Neutrophil (primary cell): ENCODE data around the gene POU3F2.

ENCODE experiments used
- H3K27ac ChIP-seq: fragments of 200-600 bp; sonication (generic); 2 replicates; pipeline ENCODE4 v1.5.1; 2016; ENCODE audit warnings: mild to moderate bottlenecking, moderate library complexity
- H3K27me3 ChIP-seq: fragments of 200-600 bp; sonication (generic); 2 replicates; pipeline ENCODE4 v1.6.0; 2016; ENCODE audit warnings: mild to moderate bottlenecking
- H3K36me3 ChIP-seq: fragments of 200-600 bp; sonication (generic); 2 replicates; pipeline ENCODE4 v1.5.1; 2017
- H3K4me1 ChIP-seq, 2 experiments: fragments of 200-600 bp in 1 of 2; sonication (generic) in 1 of 2; 1 replicate in 1 of 2; 2 replicates in 1 of 2; pipeline versions ENCODE4 v1.5.1 to v1.6.1; 2013 to 2016; ENCODE audit warnings: low read depth in 1 of 2, low read length in 1 of 2, mild to moderate bottlenecking in 1 of 2, moderate library complexity in 1 of 2; ENCODE audit not compliant: control insufficient read depth in 1 of 2, insufficient read depth in 1 of 2
- H3K4me3 ChIP-seq, 2 experiments: fragments of 200-600 bp in 1 of 2; sonication (generic) in 1 of 2; 1 replicate in 1 of 2; 2 replicates in 1 of 2; pipeline ENCODE4 v1.5.1; 2013 to 2016; ENCODE audit warnings: low read depth in 1 of 2, low read length in 1 of 2, mild to moderate bottlenecking in 1 of 2, moderate library complexity in 1 of 2
- H3K9me3 ChIP-seq: fragments of 200-600 bp; sonication (generic); 2 replicates; pipeline ENCODE4 v1.5.1; 2016
- TF ChIP-seq, protein P1 (sequence below): fragments of 200-600 bp; sonication (generic); IDR thresholded peaks from 2 replicates; pipeline ENCODE4 v1.5.1; 2016; ENCODE audit warnings: antibody characterized with exemption

POU3F2 gene

DNA sequence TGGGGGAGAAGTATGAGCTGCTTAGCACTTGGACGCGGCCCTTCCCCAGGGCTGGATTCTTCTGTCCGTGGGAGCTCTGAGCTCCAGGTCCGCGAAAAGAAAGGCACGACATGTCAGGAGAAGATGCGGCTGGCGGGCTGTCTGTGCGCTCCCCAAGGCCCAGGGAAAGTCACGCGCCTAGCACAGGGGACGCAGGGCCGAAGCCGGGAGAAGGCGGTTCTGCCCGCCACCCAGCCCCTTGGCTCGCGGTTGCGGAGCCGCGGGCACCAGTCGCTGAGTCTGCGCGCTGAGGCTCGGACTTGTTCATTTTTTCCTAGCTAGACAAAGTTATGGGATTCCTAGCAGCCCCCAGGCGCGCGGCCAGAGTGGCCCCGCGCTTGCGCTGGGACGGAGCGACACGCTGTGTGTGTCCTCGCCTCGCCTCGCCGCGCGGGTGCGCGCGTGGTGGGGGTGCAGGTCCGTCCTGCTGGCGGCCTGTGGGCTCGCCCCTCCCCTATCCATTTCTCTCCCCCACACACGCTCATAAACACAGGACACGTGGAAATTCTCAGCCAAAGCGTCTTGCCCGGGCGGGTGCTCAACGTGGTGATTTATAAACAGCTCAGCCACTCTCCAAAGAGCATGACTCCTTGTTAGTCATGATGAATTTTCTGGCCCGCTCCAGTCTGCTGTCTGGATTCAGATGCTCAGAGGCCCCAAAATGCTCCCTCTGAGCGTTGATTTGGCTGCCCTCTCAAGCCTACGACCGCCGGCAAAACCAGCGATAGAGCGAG is 1.9 kb upstream of the POU3F2 start:
- Histone ChIP-seq H3K4me1 (peaks cover 27 to 48% of the 10 kb centered on the region in 2 experiments), H3K27me3 (peaks cover 100% of the 10 kb centered on the region), H3K36me3 (no peaks in the 10 kb centered on the region), H3K4me3 (peak overlapping the region in 1 of 2 experiments; percentile 75), H3K9me3 (no peaks in the 10 kb centered on the region), H3K27ac (no peak overlapping the region)
- TF ChIP-seq, protein P1, sequence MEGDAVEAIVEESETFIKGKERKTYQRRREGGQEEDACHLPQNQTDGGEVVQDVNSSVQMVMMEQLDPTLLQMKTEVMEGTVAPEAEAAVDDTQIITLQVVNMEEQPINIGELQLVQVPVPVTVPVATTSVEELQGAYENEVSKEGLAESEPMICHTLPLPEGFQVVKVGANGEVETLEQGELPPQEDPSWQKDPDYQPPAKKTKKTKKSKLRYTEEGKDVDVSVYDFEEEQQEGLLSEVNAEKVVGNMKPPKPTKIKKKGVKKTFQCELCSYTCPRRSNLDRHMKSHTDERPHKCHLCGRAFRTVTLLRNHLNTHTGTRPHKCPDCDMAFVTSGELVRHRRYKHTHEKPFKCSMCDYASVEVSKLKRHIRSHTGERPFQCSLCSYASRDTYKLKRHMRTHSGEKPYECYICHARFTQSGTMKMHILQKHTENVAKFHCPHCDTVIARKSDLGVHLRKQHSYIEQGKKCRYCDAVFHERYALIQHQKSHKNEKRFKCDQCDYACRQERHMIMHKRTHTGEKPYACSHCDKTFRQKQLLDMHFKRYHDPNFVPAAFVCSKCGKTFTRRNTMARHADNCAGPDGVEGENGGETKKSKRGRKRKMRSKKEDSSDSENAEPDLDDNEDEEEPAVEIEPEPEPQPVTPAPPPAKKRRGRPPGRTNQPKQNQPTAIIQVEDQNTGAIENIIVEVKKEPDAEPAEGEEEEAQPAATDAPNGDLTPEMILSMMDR = no peak

DNA sequence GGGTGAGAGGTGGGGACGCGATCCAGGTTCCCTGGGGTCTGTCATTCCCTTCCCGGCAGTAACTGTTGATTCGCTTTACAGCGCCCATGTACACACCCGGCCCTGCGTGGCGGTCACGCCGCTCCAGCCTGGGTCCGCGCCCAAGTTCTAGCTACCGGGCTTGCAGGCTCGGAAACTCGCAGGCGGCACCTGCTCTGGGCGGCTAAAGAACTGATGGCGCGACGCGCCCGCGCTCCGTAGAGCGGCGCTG is 1.4 kb upstream of the POU3F2 start:
- Histone ChIP-seq H3K4me1 (peaks cover 27 to 48% of the 10 kb centered on the region in 2 experiments), H3K9me3 (no peaks in the 10 kb centered on the region), H3K4me3 (peak overlapping the region; percentile 52 to 75), H3K27me3 (peaks cover 100% of the 10 kb centered on the region), H3K36me3 (no peaks in the 10 kb centered on the region), H3K27ac (no peak overlapping the region)
- TF ChIP-seq, protein P1 = no peak

DNA sequence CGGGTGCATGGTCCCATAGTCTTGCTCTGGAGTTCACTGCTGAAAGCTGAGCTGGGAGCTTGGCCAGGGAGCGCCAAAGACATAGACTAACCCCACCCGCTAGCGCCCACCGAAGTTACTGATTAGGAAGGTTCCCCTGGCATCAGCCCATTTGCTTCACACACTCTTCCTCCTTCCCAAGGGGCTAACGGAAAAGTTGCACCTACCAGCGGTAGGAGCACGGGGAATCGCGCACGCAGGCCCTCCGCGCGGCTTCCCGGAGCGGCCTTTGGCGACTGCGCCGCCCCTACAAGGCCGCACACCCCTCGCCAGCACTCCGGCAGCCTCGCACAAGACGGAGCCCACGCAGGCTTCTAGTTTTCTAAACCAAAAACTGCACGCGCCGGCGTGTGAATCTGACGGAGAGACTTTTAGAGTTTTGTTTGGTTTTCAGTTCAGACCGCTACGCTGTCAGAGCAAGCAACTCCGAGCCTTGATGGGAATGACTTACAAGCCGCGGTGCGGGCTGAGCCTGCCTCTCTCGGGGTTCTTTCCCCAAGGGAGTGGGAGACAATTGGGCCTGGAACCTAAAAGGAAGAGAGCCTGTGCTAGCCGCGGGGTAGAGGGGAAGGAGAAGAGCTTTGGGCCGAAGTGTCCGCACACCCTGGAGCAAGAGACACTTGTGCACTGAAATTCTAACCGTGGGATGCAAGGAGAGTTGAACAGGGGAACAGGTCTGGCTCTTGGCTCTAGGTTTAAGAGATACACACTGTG is 891 bp upstream of the POU3F2 start:
- H3K27ac ChIP-seq = no peak overlapping the region
- TF ChIP-seq, protein P1 = no peak
- H3K4me3 ChIP-seq = peak overlapping the region; percentile 52 to 75
- peaks cover 27 to 48% of the 10 kb centered on the region in 2 experiments for H3K4me1 ChIP-seq
- H3K27me3 ChIP-seq = peaks cover 100% of the 10 kb centered on the region
- no peaks in the 10 kb centered on the region for H3K9me3 ChIP-seq
- no peaks in the 10 kb centered on the region for H3K36me3 ChIP-seq

- no peaks in the 10 kb centered on the region for H3K9me3 ChIP-seq
- peaks cover 27 to 48% of the 10 kb centered on the region in 2 experiments for H3K4me1 ChIP-seq
- H3K4me3 ChIP-seq = peak overlapping the region in 1 of 2 experiments; percentile 75
- H3K27me3 ChIP-seq = peaks cover 100% of the 10 kb centered on the region
- H3K27ac ChIP-seq = no peak overlapping the region
- TF ChIP-seq, protein P1 = no peak
- H3K36me3 ChIP-seq = no peaks in the 10 kb centered on the region
Observed at GRCh38 chr6:98835149-98836024, 1.0 kb downstream of the POU3F2 start.
